ENCODE results near the gene TRMO. TPM values are rescaled to one million over a fixed set of nuclear protein-coding genes. Genes with fewer than 3 reads are reported as not detected.

Gene TRMO
- total and polyA plus RNA-seq, 2 of the 8 experiments (the other 6 are each of a cell fraction or from before 2014, with no cell fraction given), result 4.6 to 5.6 TPM

- Histone ChIP-seq H3K23ac (ENCODE audit: insufficient read length) (no peak overlapping the region), H2BK20ac (ENCODE audit: low read length) (no peak overlapping the region), H4K8ac (ENCODE audit: extremely low read depth, insufficient read depth, low read length) (no peak overlapping the region), H2BK12ac (ENCODE audit: low read depth, low read length) (no peak overlapping the region), H3K9me3 (ENCODE audit: insufficient read depth in 2 of 2, low read depth in 1 of 2, low read length in 1 of 2) (no peaks in the 10 kb centered on the region), H4K5ac (ENCODE audit: insufficient read length, low read depth, low read length) (no peak overlapping the region), H3K79me2 (ENCODE audit: control insufficient read depth in 1 of 2, insufficient read depth in 2 of 2, low read length in 2 of 2) (no peaks in the 10 kb centered on the region), H3K79me1 (ENCODE audit: low read depth, low read length) (peaks cover 3% of the 10 kb centered on the region; the same call in 1 of the 2 replicates), H3K4me1 (replicated peaks in 1 of 4; ENCODE audit: control insufficient read depth in 3 of 4, insufficient read depth in 4 of 4, low read length in 3 of 4) (no peaks in the 10 kb centered on the region), H3K4me2 (ENCODE audit: insufficient read depth in 1 of 2, low read depth in 2 of 2, low read length in 2 of 2) (no peak overlapping the region), H4K91ac (replicated peaks; ENCODE audit: insufficient read length, low read length) (no peak overlapping the region), H3K36me3 (ENCODE audit: control insufficient read depth in 2 of 4, insufficient read depth in 4 of 4, low read length in 3 of 4) (peaks cover 0 to 4% (median 1%) of the 10 kb centered on the region in 4 experiments; a peak in 3 of 8 replicates), H3K4me3 (ENCODE audit: extremely low read depth in 1 of 4, insufficient read depth in 2 of 4, low read depth in 3 of 4, low read length in 4 of 4) (no peak overlapping the region), H3K27ac (ENCODE audit: low read depth, low read length) (no peak overlapping the region), H2BK5ac (ENCODE audit: low read depth, low read length) (no peak overlapping the region), H3K4ac (replicated peaks; ENCODE audit: insufficient read length, low read depth, low read length) (no peak overlapping the region), H3K23me2 (ENCODE audit: low read depth, low read length) (no peaks in the 10 kb centered on the region), H3K18ac (ENCODE audit: extremely low read depth, low read length) (no peak overlapping the region), H3K9ac (replicated peaks in 1 of 4; ENCODE audit: extremely low read depth in 1 of 4, low read depth in 3 of 4, low read length in 3 of 4) (no peak overlapping the region), H3K27me3 (replicated peaks in 1 of 4; ENCODE audit: control insufficient read depth in 3 of 4, extremely low read depth in 1 of 4, insufficient read depth in 3 of 4, low read length in 3 of 4) (no peaks in the 10 kb centered on the region), H4K20me1 (replicated peaks in 1 of 2; ENCODE audit: control insufficient read depth in 1 of 2, insufficient read depth in 2 of 2, low read length in 2 of 2) (peaks cover 0 to 3% of the 10 kb centered on the region in 2 experiments), H3K56ac (replicated peaks; ENCODE audit: insufficient read length, low read depth, low read length) (no peak overlapping the region), H2BK15ac (ENCODE audit: low read length) (no peak overlapping the region), H3K14ac (ENCODE audit: insufficient read length) (no peak overlapping the region), H2AFZ (ENCODE audit: low read length) (no peak overlapping the region), H2AK5ac (ENCODE audit: low read depth, low read length) (no peak overlapping the region), H2BK120ac (replicated peaks; ENCODE audit: low read depth, low read length) (no peak overlapping the region)
- 84% methylated on average over 2 of the region's 2 CpGs; no CpG with 5 or more reads in 1 of the 2 experiments for WGBS, 2 experiments (ENCODE audit: extremely low coverage in 1 of 2, insufficient coverage in 1 of 2, insufficient read length in 1 of 2, insufficient replicate concordance in 2 of 2, low coverage in 1 of 2, low lambda C conversion rate in 2 of 2, missing lambda C conversion rate in 1 of 2)
- FAIRE-seq (no peak), DNase-seq (ENCODE audit: low read depth in 1 of 2, low spot score in 2 of 2) (no peak)
- CTCF ChIA-PET (ENCODE audit: partially characterized antibody), result interaction anchor here (1.2 to 2.0 kb wide), 2 partner anchors 9 kb away, joined by 3 to 5 read pairs; no protein-coding TSS in a partner anchor
- POLR2A ChIA-PET (ENCODE audit: partially characterized antibody), result no interaction called here
- no peak for TF ChIP-seq ASH2L (IDR thresholded peaks at IDR 0.05; ENCODE audit: low read length)
- TF ChIP-seq ZNF274 (IDR thresholded peaks at IDR 0.05; ENCODE audit: borderline replicate concordance, extremely low read depth, low read length), result no peak
- TF ChIP-seq POU5F1 (IDR thresholded peaks at IDR 0.05; ENCODE audit: low read depth, low read length), result no peak
- no peak for TF ChIP-seq SIN3A (conservative IDR thresholded peaks at IDR 0.05 in 1 of 2, IDR thresholded peaks at IDR 0.05 in 1 of 2; ENCODE audit: low read depth in 1 of 2, low read length in 2 of 2)
- TF ChIP-seq CTCF (IDR thresholded peaks at IDR 0.05; ENCODE audit: control extremely low read depth in 1 of 3, insufficient read depth in 1 of 3, low read depth in 1 of 3, low read length in 3 of 3), result no peak
- TF ChIP-seq TBP (IDR thresholded peaks at IDR 0.05; ENCODE audit: low read depth, low read length), result no peak
These were observed 17.1 kb downstream of the TRMO start for GRCh38 chr9:97905228-97905627.

Measured in H1 (cell line).